Measurements from ENCODE around the gene PHF21B. TPM values are rescaled to one million over a fixed set of nuclear protein-coding genes. Genes with fewer than 3 reads are reported as not detected.

The PHF21B gene
- total and polyA plus RNA-seq, 3 donors from 2014 or later: 8.5 to 37.9 (median 19.0) TPM

GRCh38 chr22:44839721-44840120 is 170.1 kb downstream of the PHF21B start:
- no peaks in the 10 kb centered on the region for H3K27me3 ChIP-seq
- no peak for TF ChIP-seq POLR2A (IDR thresholded peaks at IDR 0.05)

GRCh38 chr22:44839061-44839460 is 170.7 kb downstream of the PHF21B start:
- Histone ChIP-seq H3K27ac (no peak overlapping the region), H3K4me1 (no peaks in the 10 kb centered on the region), H3K27me3 (no peaks in the 10 kb centered on the region), H3K9me3 (no peaks in the 10 kb centered on the region), H3K36me3 (ENCODE audit: low read depth, missing control alignments) (no peaks in the 10 kb centered on the region), H3K4me3 (no peak overlapping the region)
- DNase-seq: no peak
- 51 to 74% methylated on average over 7 of the region's 7 CpGs for WGBS, 2 donors
- TF ChIP-seq POLR2A (IDR thresholded peaks at IDR 0.05) (no peak), CTCF (IDR thresholded peaks at IDR 0.05) (no peak)
- intact Hi-C loops (cut with DNase I; ENCODE audit: low total_unique reads): no loop called here

More at GRCh38 chr22:44839721-44840120, 170.1 kb downstream of the PHF21B start:
- intact Hi-C loops (cut with DNase I; ENCODE audit: low total_unique reads): no loop called here
- H3K4me1 ChIP-seq: no peaks in the 10 kb centered on the region
- no peaks in the 10 kb centered on the region for H3K9me3 ChIP-seq
- no peak for DNase-seq
- 80 to 89% methylated on average over 9 to 13 of the region's 13 CpGs for WGBS, 2 donors
- no peaks in the 10 kb centered on the region for H3K36me3 ChIP-seq (ENCODE audit: low read depth, missing control alignments)
- no peak overlapping the region for H3K27ac ChIP-seq
- no peak overlapping the region for H3K4me3 ChIP-seq

- 77 to 78% methylated on average over 15 to 16 of the region's 16 CpGs for WGBS, 2 donors
- no peaks in the 10 kb centered on the region for H3K4me1 ChIP-seq
- no peak overlapping the region for H3K27ac ChIP-seq
- no peak for TF ChIP-seq CTCF (IDR thresholded peaks at IDR 0.05)
- no peak for TF ChIP-seq POLR2A (IDR thresholded peaks at IDR 0.05)
- no peaks in the 10 kb centered on the region for H3K27me3 ChIP-seq
- DNase-seq: peak; percentile 64
- H3K4me3 ChIP-seq: no peak overlapping the region
- H3K36me3 ChIP-seq (ENCODE audit: low read depth, missing control alignments): no peaks in the 10 kb centered on the region
- no peaks in the 10 kb centered on the region for H3K9me3 ChIP-seq
- intact Hi-C loops (cut with DNase I; ENCODE audit: low total_unique reads): no loop called here
Measured at GRCh38 chr22:44838316-44839016, 171.3 kb downstream of the PHF21B start.

- H3K36me3 ChIP-seq (ENCODE audit: low read depth, missing control alignments): no peaks in the 10 kb centered on the region
- no peak for TF ChIP-seq POLR2A (IDR thresholded peaks at IDR 0.05)
- TF ChIP-seq CTCF (IDR thresholded peaks at IDR 0.05): no peak
- H3K9me3 ChIP-seq: no peaks in the 10 kb centered on the region
- 63 to 85% methylated on average over 8 to 15 of the region's 15 CpGs for WGBS, 2 donors
- no peak for DNase-seq
- no peaks in the 10 kb centered on the region for H3K27me3 ChIP-seq
- no peaks in the 10 kb centered on the region for H3K4me1 ChIP-seq
- H3K27ac ChIP-seq: no peak overlapping the region
- no peak overlapping the region for H3K4me3 ChIP-seq
- intact Hi-C loops (cut with DNase I; ENCODE audit: low total_unique reads): no loop called here
Measured at GRCh38 chr22:44837481-44837880, 172.3 kb downstream of the PHF21B start.

GRCh38 chr22:44834065-44834464 is 175.7 kb downstream of the PHF21B start:
- H3K27me3 ChIP-seq: no peaks in the 10 kb centered on the region

More at GRCh38 chr22:44834065-44834464, 175.7 kb downstream of the PHF21B start:
- Histone ChIP-seq H3K36me3 (ENCODE audit: low read depth, missing control alignments) (no peaks in the 10 kb centered on the region), H3K27ac (no peak overlapping the region), H3K4me3 (no peak overlapping the region), H3K4me1 (no peaks in the 10 kb centered on the region), H3K9me3 (no peaks in the 10 kb centered on the region)
- no peak for DNase-seq
- no peak for TF ChIP-seq POLR2A (IDR thresholded peaks at IDR 0.05)
- no peak for TF ChIP-seq CTCF (IDR thresholded peaks at IDR 0.05)
- intact Hi-C loops (cut with DNase I; ENCODE audit: low total_unique reads): no loop called here
